Measurements from ENCODE around the gene DICER1.
"Not testable (repeated sequence)": the region's sequence is repeated elsewhere in the genome, so short reads cannot be mapped to it uniquely, and the experiment has no call there.

DICER1 gene

GRCh38 chr14:95147597-95147996 lies 9.7 kb downstream of the DICER1 start:
- no peak for DNase-seq

GRCh38 chr14:95146079-95146771 lies 11.1 kb downstream of the DICER1 start:
- DNase-seq = no peak

- DNase-seq = no peak
Observed at GRCh38 chr14:95144849-95145248, 12.5 kb downstream of the DICER1 start.

GRCh38 chr14:95143808-95144620 lies 13.3 kb downstream of the DICER1 start:
- DNase-seq = no peak

GRCh38 chr14:95142208-95142607 lies 15.1 kb downstream of the DICER1 start:
- no peak for DNase-seq

- no peak for DNase-seq
Observed at GRCh38 chr14:95141684-95142083, 15.6 kb downstream of the DICER1 start.

GRCh38 chr14:95140060-95140858 lies 17.1 kb downstream of the DICER1 start:
- no peak for DNase-seq

GRCh38 chr14:95138876-95139275 lies 18.5 kb downstream of the DICER1 start:
- DNase-seq = no peak

GRCh38 chr14:95138455-95138854 lies 18.9 kb downstream of the DICER1 start:
- not testable (repeated sequence) for DNase-seq

GRCh38 chr14:95137804-95138167 lies 19.5 kb downstream of the DICER1 start:
- DNase-seq = no peak

- DNase-seq = no peak
Observed at GRCh38 chr14:95137164-95137803, 20.0 kb downstream of the DICER1 start.

GRCh38 chr14:95136631-95137030 lies 20.7 kb downstream of the DICER1 start:
- no peak for DNase-seq

- DNase-seq = no peak
Observed at GRCh38 chr14:95134304-95134933, 22.9 kb downstream of the DICER1 start.

- DNase-seq = no peak
Observed at GRCh38 chr14:95133282-95133681, 24.0 kb downstream of the DICER1 start.

GRCh38 chr14:95132760-95133159 lies 24.6 kb downstream of the DICER1 start:
- no peak for DNase-seq

- DNase-seq = no peak
Observed at GRCh38 chr14:95130549-95130948, 26.8 kb downstream of the DICER1 start.

- no peak for DNase-seq
Observed at GRCh38 chr14:95128140-95128539, 29.2 kb downstream of the DICER1 start.

- DNase-seq = no peak
Observed at GRCh38 chr14:95127531-95127911, 29.8 kb downstream of the DICER1 start.

GRCh38 chr14:95126906-95127530 lies 30.3 kb downstream of the DICER1 start:
- no peak for DNase-seq

GRCh38 chr14:95125915-95126314 lies 31.4 kb downstream of the DICER1 start:
- no peak for DNase-seq

GRCh38 chr14:95125221-95125620 lies 32.1 kb downstream of the DICER1 start:
- no peak for DNase-seq

All from activated T-cell treated with anti-CD3 and anti-CD28 coated beads, Interleukin-2, amount 50 U/mL, for 1 hour (primary cell).